ENCODE results near the gene BLOC1S3. TPM values are rescaled to one million over a fixed set of nuclear protein-coding genes. Genes with fewer than 3 reads are reported as not detected.

The BLOC1S3 gene
- total and polyA plus RNA-seq, 2 of the 13 experiments (the other 11 are each of a cell fraction or from before 2014, with no cell fraction given): 4.3 to 4.8 TPM

DNA sequence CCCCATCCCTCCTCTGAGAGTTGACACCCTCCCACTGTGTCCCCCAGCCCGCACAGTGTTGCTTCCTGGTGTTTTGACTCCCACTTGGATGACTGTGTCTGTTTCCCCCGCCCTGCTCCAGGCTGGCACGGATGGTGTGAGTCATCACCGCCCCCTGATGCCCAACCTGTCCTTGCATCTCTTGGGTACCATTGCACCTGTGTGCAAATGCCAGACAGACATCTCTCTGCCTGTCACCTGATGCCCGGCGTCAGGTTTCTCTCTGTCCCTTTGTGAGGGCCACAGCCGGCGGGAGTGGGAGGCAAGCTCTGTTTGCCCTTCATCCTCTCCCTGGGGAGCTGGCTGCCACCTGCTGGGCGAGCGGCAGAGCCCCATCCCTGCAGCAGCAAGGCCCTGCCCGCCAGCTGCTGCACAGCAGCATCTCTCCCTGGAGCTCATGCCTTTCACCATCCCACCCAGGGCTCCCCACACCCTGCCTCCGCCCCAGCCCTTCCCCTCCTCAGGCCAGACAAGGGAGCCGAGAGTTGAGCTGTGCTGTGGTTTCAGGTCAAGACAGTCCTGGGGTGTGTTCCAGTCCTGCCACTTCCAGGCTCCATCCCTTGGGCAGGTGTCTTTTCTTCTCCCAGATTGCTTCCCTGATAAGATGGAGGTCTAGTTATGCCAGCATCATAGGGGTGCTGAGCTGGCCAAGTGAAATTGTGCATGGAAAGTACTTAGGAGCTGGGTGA is 47.5 kb upstream of the BLOC1S3 start (continued):
- TF ChIP-seq SIX1 (CRISPR knock-in tag; IDR thresholded peaks at IDR 0.05; ENCODE audit: borderline replicate concordance) (no peak), ZIK1 (CRISPR knock-in tag; IDR thresholded peaks at IDR 0.05; ENCODE audit: borderline replicate concordance, low read depth) (no peak), SETDB1 (CRISPR knock-in tag; IDR thresholded peaks at IDR 0.05; ENCODE audit: borderline replicate concordance) (no peak), NCOA5 (CRISPR knock-in tag; IDR thresholded peaks at IDR 0.05) (no peak), RAD21 (CRISPR knock-in tag; IDR thresholded peaks at IDR 0.05) (peak; percentile 83), MBNL3 (CRISPR knock-in tag; conservative IDR thresholded peaks at IDR 0.05) (no peak), SOX6 (IDR thresholded peaks at IDR 0.05) (no peak), SOX6 (CRISPR knock-in tag; IDR thresholded peaks at IDR 0.05) (no peak), NR2F1 (CRISPR knock-in tag; IDR thresholded peaks at IDR 0.05) (no peak), RBFOX2 (IDR thresholded peaks at IDR 0.05; ENCODE audit: low read depth, low read length) (no peak), CAMTA2 (CRISPR knock-in tag; IDR thresholded peaks at IDR 0.05; ENCODE audit: borderline replicate concordance) (no peak), ZNF343 (CRISPR knock-in tag; IDR thresholded peaks at IDR 0.05) (no peak), ONECUT2 (CRISPR knock-in tag; IDR thresholded peaks at IDR 0.05) (no peak)
- TF ChIP-seq, protein P1, sequence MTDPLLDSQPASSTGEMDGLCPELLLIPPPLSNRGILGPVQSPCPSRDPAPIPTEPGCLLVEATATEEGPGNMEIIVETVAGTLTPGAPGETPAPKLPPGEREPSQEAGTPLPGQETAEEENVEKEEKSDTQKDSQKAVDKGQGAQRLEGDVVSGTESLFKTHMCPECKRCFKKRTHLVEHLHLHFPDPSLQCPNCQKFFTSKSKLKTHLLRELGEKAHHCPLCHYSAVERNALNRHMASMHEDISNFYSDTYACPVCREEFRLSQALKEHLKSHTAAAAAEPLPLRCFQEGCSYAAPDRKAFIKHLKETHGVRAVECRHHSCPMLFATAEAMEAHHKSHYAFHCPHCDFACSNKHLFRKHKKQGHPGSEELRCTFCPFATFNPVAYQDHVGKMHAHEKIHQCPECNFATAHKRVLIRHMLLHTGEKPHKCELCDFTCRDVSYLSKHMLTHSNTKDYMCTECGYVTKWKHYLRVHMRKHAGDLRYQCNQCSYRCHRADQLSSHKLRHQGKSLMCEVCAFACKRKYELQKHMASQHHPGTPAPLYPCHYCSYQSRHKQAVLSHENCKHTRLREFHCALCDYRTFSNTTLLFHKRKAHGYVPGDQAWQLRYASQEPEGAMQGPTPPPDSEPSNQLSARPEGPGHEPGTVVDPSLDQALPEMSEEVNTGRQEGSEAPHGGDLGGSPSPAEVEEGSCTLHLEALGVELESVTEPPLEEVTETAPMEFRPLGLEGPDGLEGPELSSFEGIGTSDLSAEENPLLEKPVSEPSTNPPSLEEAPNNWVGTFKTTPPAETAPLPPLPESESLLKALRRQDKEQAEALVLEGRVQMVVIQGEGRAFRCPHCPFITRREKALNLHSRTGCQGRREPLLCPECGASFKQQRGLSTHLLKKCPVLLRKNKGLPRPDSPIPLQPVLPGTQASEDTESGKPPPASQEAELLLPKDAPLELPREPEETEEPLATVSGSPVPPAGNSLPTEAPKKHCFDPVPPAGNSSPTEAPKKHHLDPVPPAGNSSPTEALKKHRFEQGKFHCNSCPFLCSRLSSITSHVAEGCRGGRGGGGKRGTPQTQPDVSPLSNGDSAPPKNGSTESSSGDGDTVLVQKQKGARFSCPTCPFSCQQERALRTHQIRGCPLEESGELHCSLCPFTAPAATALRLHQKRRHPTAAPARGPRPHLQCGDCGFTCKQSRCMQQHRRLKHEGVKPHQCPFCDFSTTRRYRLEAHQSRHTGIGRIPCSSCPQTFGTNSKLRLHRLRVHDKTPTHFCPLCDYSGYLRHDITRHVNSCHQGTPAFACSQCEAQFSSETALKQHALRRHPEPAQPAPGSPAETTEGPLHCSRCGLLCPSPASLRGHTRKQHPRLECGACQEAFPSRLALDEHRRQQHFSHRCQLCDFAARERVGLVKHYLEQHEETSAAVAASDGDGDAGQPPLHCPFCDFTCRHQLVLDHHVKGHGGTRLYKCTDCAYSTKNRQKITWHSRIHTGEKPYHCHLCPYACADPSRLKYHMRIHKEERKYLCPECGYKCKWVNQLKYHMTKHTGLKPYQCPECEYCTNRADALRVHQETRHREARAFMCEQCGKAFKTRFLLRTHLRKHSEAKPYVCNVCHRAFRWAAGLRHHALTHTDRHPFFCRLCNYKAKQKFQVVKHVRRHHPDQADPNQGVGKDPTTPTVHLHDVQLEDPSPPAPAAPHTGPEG (CRISPR knock-in tag; IDR thresholded peaks at IDR 0.05): no peak
- TF ChIP-seq, protein P2, sequence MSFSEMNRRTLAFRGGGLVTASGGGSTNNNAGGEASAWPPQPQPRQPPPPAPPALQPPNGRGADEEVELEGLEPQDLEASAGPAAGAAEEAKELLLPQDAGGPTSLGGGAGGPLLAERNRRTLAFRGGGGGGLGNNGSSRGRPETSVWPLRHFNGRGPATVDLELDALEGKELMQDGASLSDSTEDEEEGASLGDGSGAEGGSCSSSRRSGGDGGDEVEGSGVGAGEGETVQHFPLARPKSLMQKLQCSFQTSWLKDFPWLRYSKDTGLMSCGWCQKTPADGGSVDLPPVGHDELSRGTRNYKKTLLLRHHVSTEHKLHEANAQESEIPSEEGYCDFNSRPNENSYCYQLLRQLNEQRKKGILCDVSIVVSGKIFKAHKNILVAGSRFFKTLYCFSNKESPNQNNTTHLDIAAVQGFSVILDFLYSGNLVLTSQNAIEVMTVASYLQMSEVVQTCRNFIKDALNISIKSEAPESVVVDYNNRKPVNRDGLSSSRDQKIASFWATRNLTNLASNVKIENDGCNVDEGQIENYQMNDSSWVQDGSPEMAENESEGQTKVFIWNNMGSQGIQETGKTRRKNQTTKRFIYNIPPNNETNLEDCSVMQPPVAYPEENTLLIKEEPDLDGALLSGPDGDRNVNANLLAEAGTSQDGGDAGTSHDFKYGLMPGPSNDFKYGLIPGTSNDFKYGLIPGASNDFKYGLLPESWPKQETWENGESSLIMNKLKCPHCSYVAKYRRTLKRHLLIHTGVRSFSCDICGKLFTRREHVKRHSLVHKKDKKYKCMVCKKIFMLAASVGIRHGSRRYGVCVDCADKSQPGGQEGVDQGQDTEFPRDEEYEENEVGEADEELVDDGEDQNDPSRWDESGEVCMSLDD (CRISPR knock-in tag; IDR thresholded peaks at IDR 0.05; ENCODE audit: borderline replicate concordance): no peak
- TF ChIP-seq, protein P3, sequence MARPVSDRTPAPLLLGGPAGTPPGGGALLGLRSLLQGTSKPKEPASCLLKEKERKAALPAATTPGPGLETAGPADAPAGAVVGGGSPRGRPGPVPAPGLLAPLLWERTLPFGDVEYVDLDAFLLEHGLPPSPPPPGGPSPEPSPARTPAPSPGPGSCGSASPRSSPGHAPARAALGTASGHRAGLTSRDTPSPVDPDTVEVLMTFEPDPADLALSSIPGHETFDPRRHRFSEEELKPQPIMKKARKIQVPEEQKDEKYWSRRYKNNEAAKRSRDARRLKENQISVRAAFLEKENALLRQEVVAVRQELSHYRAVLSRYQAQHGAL (CRISPR knock-in tag; IDR thresholded peaks at IDR 0.05; ENCODE audit: not compliant biosample characterization): no peak
- TF ChIP-seq, protein P4, sequence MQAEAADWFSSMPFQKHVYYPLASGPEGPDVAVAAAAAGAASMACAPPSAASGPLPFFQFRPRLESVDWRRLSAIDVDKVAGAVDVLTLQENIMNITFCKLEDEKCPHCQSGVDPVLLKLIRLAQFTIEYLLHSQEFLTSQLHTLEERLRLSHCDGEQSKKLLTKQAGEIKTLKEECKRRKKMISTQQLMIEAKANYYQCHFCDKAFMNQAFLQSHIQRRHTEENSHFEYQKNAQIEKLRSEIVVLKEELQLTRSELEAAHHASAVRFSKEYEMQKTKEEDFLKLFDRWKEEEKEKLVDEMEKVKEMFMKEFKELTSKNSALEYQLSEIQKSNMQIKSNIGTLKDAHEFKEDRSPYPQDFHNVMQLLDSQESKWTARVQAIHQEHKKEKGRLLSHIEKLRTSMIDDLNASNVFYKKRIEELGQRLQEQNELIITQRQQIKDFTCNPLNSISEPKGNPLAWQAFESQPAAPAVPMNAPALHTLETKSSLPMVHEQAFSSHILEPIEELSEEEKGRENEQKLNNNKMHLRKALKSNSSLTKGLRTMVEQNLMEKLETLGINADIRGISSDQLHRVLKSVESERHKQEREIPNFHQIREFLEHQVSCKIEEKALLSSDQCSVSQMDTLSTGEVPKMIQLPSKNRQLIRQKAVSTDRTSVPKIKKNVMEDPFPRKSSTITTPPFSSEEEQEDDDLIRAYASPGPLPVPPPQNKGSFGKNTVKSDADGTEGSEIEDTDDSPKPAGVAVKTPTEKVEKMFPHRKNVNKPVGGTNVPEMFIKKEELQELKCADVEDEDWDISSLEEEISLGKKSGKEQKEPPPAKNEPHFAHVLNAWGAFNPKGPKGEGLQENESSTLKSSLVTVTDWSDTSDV (CRISPR knock-in tag; IDR thresholded peaks at IDR 0.05): no peak

Data from HepG2 (cell line).